Skin epidermis (tissue), 12 donors: ENCODE data around the gene ULK4.
"Not testable (repeated sequence)": the region's sequence is repeated elsewhere in the genome, so short reads cannot be mapped to it uniquely, and the experiment has no call there.

ENCODE experiments used
- H3K27ac ChIP-seq, 21 experiments: fragments of 200-600 bp; sonication (generic) in 11 of 21; one replicate each; pipeline ENCODE4 v1.5.0; 2020; ENCODE audit warnings: mild to moderate bottlenecking in 3 of 21, inconsistent platforms in 2 of 21, moderate library complexity in 2 of 21
- H3K4me3 ChIP-seq, 7 experiments: fragments of 200-600 bp; sonication (generic) in 2 of 7; one replicate each; pipeline ENCODE4 v1.5.0; 2020; ENCODE audit warnings: inconsistent platforms in 2 of 7, mild to moderate bottlenecking in 2 of 7, moderate library complexity in 1 of 7

The ULK4 gene

DNA sequence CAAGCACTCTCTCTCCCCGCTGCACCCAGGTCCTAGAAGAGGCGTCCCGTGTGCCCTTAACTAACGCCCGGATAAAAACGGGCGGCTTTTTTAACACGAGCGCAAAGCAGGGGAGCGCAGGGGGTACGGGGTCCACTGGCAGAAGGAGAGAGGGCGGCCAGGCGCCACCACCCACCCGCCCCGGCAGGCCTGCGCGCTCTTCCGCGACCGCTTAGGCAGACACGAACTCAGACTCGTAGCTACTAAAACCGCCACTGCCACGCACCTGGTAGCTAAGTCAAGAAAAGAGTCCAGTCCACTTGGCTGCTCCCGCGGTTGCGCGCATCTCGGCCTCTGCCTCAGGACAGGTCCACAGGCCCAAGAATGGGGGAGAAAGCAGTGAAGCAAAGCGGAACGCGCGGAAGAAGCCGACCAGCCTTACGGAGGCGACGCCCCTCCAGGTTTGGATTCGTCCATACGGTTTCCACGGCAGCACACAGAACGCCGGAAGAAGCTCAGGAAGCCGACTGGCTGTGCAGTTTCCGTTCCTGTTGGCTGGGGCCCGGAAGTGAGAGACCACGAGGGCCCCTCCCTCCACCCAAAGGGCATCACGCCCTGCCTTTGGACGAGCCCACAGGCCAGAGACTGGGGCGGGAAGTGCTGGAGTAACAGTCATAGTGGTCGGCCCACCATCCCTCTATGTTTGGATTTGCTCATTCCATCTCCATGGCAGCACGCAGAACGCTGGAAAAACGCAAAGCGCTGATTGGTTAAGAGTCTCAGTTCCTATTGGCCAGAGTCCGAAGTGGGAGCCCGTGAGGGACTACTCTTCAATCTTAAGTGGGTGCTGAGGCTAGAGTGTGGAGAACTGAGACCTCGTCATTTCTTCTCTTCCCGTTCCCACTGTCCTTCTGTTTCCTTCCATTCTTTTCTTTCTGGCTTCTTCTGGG lies at the start of gene ULK4:
Gene ULK4, minus strand, starts transcription at position 353 of the 929 bp plus-strand sequence. CDS start 7,344 bp downstream, outside the sequence.
- peak within 1 kb of the TSS; percentile 12 to 88 (median 79) for H3K27ac ChIP-seq

GRCh38 chr3:42010530-42010929 lies 48.6 kb upstream of the ULK4 start:
- H3K4me3 ChIP-seq, result no peak overlapping the region
- peak overlapping the region in 2 of 21 experiments; percentile 4 to 34 for H3K27ac ChIP-seq

More for the DNA sequence above, at the start of gene ULK4:
- H3K4me3 ChIP-seq, result peak within 1 kb of the TSS; percentile 68 to 100 (median 81)

DNA sequence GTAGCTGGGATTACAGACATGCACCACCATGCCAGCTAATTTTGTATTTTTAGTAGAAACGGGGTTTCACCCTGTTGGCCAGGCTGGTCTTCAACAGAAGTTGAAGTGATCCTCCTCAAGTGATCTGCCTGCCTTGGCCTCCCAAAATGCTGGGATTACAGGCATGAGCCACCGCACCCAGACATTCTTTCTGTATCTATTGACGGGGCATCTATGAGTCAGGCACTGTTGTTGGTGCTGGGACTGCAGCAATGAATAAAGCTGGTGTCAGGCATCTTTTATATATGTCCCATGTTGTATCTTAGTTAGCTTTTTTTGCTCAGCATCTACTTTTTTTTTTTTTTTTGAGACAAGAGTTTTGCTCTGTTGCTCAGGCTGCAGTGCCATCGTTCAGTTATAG lies 47.6 kb upstream of the ULK4 start:
- Histone ChIP-seq H3K27ac (no peak overlapping the region), H3K4me3 (no peak overlapping the region)

- H3K4me3 ChIP-seq, result no peak overlapping the region
- H3K27ac ChIP-seq, result no peak overlapping the region
These were observed 45.9 kb upstream of the ULK4 start for GRCh38 chr3:42007785-42008184.

DNA sequence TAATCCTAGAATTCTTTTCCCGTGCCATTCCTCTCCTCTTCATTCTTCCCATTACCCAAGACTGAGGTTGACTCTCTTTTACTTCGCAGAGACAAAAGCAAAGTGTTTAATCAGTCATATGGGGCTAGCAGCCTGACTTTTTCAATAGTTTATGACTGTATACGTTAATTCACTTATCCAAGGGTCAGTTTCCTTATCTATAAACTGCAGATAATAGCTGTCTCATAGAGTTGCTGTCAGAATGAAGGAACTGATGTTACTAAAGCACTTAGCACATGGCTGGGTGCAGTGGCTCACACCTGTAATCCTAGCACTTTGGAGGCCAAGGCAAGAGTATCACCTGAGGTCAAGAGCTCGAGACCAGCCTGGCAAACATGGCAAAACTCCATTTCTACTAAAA lies 43.5 kb upstream of the ULK4 start:
- H3K4me3 ChIP-seq, result no peak overlapping the region
- H3K27ac ChIP-seq, result no peak overlapping the region

DNA sequence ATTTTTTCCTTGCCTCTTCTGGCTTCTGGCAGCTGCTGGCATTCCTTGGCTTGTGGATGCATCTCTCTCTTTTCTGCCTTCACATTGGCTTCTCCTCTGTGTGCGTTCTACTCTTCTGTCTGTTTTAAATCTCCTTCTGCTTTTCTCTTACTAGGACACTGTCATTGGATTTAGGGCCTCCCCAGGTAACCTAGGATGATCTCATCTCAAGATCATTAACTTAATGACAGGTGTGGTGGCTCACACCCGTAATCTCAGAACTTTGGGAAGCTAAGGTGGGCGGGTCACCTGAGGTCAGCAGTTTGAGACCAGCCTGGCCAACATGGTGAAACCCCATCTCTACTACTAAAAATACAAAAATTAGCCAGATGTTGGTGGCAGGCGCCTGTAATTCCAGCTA lies 40.9 kb upstream of the ULK4 start:
- H3K27ac ChIP-seq, result no peak overlapping the region
- H3K4me3 ChIP-seq, result no peak overlapping the region

- H3K27ac ChIP-seq, result no peak overlapping the region
- H3K4me3 ChIP-seq, result no peak overlapping the region
These were observed 39.9 kb upstream of the ULK4 start for GRCh38 chr3:42001777-42002176.

GRCh38 chr3:41999909-42000308 lies 38.0 kb upstream of the ULK4 start:
- Histone ChIP-seq H3K27ac (no peak overlapping the region), H3K4me3 (no peak overlapping the region)

DNA sequence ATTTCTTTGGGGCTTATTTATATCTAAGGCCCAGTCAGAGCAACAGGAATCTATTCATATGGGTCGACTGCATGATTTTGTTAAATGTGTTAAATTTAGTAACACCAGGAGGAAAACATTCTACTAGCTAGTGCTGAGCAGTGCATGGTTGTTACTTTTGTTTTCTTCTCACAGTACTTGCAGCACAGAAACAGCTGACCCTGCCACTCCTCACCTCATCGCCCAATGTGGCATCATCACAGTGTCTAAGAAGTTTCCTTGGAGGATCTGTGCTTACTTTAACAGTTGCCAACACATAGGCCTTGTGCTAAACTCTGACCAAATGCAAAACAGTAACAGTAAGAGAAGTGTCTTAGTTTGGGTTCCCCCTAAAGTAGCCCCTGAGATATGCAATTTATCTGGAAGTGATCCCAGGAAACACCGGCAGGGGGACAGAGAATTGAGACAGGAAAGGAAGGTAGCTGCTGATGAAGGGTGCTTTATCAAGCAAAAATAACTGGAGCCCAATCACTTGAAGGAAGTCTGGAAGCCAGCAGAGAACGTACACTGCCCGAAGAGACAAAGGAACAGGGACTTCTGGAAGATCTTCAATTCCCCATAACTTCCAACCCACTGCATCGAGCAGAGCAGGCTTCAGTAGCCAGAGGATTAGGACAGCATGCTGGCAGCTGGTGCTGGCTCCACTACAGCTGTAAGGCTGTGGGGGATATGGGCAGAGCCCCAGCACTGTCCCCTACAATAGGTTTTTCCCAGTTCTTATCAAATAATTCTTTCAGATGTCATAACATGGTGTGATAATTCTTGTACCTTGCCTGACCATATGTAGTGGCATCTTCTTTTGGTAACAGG lies 36.0 kb upstream of the ULK4 start:
- H3K27ac ChIP-seq, result peak overlapping the region in 1 of 21 experiments; percentile 24
- no peak overlapping the region for H3K4me3 ChIP-seq

GRCh38 chr3:41991437-41991836 lies 29.5 kb upstream of the ULK4 start:
- no peak overlapping the region for H3K27ac ChIP-seq
- H3K4me3 ChIP-seq, result no peak overlapping the region

DNA sequence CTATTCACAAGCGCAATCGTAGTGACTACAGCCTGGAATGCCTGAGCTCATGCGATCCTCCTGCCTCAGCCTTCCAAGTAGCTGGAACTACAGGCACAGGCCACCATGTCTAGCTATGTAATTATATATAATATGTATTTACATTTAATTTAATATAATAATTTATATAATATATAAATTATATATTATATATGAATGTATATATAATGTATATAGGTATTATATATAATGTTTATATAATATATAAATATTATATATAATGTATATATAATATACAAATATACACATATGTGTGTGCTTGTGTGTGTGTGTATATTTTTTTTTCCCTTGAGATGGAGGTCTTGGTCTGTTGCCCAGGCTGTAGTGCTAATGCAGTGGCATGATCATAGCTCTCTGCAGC lies 27.6 kb upstream of the ULK4 start:
- H3K27ac ChIP-seq, result no peak overlapping the region
- H3K4me3 ChIP-seq, result no peak overlapping the region

DNA sequence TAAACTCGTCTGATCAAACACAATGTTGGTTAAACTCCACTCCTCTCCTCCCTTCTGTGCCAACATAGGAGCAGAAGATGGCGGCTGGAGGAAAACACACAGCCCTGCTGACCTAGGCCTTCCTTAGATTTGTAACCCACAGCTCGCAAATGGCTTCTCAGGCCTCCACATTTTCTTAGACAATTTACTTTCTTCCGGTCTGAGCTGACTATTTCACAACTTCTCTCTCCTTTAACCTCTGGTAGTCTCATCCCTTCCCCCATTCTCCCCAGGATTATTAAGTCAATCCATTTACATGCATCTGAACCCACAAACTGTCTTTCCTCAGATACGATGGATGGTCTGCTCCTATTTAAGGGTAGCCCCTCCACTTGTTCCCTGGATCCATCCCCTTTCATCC lies 25.7 kb upstream of the ULK4 start:
- H3K4me3 ChIP-seq, result no peak overlapping the region
- no peak overlapping the region for H3K27ac ChIP-seq

DNA sequence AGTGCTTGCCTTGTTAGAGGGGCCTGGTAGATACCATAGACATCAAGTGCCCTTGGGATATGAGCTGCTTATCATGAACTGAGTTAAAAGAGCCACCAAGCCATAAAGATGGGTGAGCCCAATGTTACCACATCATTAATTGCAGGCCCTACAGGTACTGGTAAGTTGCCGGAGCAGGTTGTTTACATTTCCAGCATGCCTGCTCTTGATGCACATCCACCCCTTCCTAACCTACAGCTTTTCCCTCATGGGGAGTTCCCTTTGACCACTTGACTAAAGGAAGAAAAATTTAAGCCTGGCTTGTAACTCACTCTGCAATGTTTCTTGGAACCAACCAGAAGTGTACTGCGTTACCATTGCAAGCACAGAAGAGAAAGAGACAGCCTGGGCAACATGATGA lies 24.7 kb upstream of the ULK4 start:
- Histone ChIP-seq H3K4me3 (no peak overlapping the region), H3K27ac (no peak overlapping the region)

GRCh38 chr3:41985018-41985417 lies 23.1 kb upstream of the ULK4 start:
- H3K4me3 ChIP-seq, result no peak overlapping the region
- H3K27ac ChIP-seq, result no peak overlapping the region

GRCh38 chr3:41983091-41983490 lies 21.2 kb upstream of the ULK4 start:
- H3K4me3 ChIP-seq, result not testable (repeated sequence)

GRCh38 chr3:41977401-41977800 lies 15.5 kb upstream of the ULK4 start:
- H3K27ac ChIP-seq, H3K4me3 ChIP-seq: not testable (repeated sequence)

More at GRCh38 chr3:41983091-41983490, 21.2 kb upstream of the ULK4 start:
- not testable (repeated sequence) for H3K27ac ChIP-seq

DNA sequence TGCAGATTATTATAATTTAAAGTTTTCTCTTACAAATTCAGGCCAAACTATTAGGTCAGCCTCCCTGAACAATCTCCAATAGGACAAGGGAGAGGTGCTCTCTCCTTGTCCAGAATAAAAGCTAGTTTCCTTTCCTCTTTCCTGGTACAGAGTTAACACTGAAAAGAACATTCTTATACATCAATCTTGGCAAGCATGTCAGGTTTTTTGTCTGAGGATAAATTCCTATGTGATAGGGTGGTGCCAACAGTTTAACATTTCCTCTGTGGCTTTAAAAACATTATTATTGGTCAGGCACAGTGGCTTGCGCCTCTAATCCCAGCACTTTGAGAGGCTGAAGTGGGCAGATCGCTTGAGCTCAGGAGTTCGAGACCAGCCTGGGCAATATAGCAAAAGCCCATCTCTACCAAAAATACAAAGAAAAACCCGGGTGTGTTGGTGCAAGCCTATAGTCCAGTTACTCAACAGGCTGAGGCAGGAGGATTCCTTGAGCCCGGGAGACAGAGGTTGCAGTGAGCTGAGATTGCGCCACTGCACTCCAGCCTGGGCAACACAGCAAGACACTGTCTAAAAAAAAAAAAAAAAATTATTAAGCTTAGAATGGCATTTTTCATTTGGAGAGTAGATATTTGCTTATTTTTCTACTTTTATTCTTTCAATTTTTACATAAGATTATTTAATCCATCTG lies 13.7 kb upstream of the ULK4 start:
- Histone ChIP-seq H3K4me3 (no peak overlapping the region), H3K27ac (no peak overlapping the region)

GRCh38 chr3:41974223-41974622 lies 12.3 kb upstream of the ULK4 start:
- no peak overlapping the region for H3K27ac ChIP-seq
- H3K4me3 ChIP-seq, result no peak overlapping the region

DNA sequence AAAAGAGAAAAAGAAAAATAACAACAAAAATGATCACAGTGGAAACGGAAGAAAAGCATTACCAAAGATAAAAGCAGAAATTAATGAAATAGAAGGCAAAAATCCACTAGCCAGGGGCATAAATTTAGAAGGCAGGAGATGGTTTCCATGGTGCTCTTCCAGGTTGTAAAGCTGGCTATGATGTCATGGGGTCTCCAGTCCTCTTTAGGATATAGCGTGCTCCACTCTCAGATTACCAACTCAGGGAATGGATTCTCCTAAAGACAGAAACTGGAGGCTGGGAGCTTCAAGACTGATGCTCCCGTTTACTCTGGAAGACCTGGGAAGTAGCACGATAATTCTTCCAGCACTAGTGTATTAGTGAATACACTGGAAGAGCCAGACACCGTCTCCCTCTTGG lies 10.9 kb upstream of the ULK4 start:
- H3K27ac ChIP-seq, result no peak overlapping the region
- H3K4me3 ChIP-seq, result no peak overlapping the region

GRCh38 chr3:41966206-41966605 lies 4.3 kb upstream of the ULK4 start:
- no peak overlapping the region for H3K4me3 ChIP-seq
- H3K27ac ChIP-seq, result no peak overlapping the region
